ENCODE data around the gene ERC1.
"Not testable (repeated sequence)": the region's sequence is repeated elsewhere in the genome, so short reads cannot be mapped to it uniquely, and the experiment has no call there.

Gene ERC1

DNA sequence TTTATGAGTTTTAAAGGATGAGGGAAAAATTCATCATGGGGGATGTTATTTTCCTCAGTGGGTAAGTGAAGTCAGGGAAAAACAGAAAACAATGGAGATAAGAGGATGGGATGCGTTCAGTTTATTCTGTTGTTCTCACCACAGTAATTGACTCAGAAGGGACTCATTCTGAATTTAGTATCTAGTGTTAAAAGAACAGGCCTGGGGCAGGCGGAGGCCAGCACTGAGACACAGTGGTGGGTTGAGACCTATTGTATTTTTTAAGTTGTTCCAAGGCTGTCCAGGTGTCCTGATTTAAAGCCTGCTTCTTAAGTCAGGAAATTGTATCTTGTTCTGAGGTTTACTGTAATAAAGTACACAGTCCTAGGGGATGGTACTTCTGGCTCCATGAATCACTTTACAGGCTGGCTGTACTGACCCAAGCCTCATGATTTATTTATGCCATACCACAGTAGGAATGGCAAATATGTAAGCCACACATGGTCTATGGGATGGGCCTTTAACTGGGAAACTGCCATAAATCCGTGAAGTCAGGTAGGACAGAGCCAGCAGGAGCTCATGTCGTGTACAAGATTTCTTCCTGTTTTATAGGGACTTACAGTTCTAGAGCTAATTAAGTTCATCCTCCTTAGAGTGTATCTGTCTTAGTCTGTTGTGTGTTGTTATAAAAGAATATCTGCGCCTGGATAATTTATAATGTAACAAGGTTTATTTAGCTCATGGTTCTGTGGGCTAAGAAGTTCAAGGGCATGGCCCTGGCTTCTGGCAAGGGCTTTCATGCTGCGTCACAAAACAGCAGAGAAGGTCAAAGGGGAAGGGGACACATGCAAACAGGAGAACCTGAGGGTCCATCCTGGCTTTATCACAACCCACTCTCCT is 359.3 kb downstream of the ERC1 start:
- DNase-seq: no peak

DNA sequence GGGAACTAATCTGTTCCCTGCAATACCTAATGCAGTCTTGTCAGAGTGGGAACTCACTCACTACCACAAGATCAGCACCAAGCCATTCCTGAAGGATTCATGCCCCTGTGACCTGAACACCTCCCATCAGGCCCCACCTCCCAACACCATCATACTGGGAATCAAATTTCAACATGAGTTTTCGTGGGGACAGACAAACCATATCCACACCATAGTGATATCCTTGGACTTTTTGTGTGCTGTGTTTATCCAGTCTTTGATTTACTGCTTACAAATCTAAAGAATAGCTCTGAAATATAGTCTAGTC is 359.9 kb downstream of the ERC1 start:
- DNase-seq: no peak

DNA sequence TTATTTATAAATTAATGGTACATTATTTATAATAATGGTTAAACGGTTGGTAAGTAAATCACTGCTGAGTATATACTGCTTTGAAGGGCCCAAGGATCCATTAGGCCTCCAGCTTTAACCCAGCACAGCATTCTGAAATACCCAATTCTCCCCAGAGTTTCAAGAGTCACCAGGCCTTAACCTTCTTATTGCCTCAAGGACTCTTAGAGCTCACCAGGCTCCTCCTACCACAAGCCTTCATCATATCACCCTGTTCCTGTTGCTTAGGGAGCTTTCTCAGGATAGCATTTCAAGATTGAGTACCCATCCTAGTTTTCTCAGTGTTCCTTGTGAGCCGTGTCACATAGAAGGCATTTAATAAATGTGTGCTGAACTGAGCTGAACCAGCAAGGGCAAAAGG is 360.9 kb downstream of the ERC1 start:
- DNase-seq: no peak

DNA sequence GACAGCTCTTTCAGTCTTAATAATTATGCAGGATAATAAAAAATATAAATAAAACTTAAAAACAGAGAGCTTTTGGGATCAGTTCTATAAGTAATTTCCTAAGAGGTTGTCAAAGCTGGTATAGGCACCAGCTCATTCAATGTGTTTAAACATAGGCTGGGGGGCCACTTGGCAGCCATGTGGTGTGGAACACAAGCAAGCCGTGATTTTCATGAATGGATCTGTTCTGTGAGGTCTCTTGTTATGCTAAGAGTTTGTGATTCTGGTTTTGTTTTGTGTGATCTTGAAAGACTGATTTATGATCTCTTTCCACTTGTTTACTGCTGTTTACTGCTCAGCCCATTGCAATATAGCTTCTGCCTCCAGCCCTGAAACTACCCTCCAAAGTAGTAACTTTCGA is 362.4 kb downstream of the ERC1 start:
- DNase-seq: no peak

DNA sequence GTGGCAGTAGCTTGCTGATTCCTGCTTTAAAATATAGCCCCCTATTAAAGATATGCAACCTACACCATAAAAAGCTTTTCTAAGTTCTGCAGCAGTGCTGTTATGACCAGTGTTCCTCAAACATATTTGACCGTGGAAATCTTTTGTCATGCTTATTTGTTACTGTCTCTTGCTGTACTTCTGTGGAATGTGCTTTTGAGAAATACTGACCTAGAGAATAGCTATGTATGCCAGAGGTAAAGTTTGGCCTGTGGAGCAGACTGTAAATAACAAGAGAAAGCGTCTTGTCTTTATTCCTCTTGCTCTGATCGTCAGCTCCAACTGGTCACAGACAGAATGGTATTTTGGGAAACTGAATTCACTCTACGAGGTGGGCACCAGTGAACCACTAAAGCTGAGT is 364.4 kb downstream of the ERC1 start:
- DNase-seq: no peak

DNA sequence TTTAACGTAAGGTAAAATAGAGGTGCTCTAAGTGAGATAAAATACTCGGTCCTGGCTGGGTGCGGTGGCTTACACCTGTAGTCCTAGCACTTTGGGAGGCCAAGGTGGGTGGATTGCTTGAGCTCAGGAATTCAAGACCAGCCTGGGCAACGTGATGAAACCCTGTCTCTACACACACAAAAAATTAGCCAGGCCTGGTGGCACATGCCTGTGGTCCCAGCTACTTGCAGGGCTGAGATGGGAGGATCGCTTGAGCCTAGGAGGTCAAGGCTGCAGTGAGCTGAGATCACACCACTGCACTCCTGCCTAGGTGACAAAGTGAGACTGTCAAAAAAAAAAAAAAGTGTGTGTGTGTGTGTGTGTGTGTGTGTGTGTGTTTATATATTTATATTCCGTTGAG is 364.8 kb downstream of the ERC1 start:
- DNase-seq: not testable (repeated sequence)

DNA sequence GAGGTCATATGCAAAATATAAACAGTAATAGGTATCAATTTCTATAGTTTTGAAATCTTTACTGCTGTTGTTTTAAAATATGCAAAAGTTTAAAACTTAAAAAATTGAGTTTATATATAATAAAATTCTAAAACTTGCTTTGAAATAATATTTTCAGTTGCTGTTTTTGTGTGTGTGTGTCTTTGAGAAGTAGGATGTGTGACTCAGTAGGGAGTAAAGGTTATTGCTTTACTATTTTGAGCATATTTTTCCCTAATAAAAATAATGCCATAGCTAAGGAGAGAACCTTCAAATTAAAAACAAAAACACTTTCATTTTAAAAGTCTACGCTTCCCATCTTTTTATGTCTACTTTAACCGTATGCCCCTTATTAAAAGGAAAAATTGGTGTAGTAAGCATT is 365.3 kb downstream of the ERC1 start:
- no peak for DNase-seq

DNA sequence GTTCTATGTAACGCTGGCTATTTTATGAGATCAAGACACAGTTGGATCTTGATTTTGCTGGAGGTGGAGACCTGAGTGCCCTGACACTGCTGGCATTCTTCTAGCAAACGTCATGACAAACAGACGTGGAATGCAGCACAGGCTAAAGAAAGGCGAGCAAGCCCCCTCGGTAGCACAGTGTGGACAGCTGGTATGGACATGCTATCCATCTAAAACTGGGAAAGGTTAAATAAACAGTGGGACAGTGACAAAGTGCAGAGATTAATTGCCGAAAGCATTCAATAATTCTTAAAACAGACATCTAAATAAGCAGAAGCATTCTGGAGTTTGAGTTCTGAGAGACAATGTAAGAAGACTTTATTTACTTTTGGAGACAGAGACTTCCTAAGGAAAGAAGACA is 366.1 kb downstream of the ERC1 start:
- DNase-seq: no peak

DNA sequence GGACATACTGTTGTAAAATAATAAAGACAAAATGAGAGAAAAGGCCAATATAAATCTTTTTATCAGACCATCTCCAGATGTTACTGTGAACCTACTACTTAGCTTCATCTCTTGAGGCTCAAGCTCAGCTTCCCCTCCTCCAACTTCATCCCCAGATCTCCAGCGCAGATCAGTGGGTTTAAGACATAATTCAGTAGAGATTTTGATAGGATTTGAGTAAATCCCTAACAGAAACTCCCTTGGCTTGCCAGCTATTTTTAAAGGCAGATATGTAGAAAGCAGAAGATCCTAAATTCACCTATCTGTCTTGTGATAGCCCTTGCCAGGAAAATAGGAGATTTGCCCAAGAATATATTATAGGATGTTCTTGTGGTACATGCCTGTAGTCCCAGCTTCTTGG is 366.7 kb downstream of the ERC1 start:
- no peak for DNase-seq

DNA sequence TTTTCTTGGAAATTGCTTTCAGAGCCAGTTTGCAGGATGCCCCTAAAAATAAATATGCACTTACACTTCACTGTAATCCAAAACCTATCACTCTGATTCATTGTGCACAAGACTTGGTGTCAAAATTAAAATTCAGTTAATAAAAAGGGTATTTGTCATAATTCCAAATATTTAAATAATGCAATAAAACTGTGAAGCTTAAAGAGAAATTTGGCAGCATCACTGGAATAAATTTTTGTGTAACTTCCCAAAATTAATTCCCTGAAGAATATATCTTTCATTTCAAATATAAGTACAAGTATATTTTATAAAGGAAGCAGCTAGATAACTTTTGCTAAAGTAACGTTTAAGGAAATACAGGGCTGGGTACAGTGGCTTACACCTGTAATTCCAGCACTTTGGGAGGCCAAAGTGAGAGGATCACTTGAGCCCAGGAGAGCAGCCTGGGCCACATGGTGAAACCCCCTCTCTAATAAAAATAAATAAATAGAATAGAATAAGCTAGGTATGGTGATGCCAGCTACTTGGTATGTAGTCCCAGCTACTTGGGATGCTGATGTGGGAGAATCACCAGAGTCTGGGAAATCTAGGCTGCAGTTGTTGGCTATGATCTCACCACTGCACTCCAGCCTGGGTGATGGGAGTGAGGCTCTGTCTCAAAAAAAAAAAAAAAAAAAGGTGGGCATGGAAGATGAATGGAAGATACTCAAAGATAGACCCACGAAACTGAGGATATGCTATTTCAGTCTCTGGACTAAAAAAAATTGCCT is 369.6 kb downstream of the ERC1 start:
- DNase-seq: no peak

DNA sequence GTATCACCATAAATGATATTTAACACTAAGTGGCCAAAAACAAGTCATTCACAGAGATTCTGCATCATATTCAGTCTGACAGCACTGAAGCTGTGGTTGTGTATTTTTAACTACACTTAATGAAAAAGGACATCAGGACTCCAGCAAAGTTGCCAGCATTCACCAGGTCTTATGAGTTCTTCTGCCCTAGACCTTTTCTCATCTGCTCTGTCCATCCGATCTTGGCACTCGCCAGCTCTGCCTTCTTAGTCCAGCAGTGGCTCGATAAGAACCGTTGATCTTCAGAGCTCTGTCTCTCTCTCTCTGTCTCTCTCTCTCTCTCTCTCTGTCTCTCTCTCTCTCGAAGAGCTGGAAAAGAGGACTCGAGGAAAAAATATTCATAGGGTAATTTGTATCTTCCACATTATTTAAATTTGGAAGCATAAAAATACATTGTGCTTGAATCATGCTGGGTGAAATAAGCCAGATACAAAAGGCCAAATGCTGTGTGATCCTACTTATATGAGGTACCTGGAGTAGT is 371.2 kb downstream of the ERC1 start:
- DNase-seq: no peak

DNA sequence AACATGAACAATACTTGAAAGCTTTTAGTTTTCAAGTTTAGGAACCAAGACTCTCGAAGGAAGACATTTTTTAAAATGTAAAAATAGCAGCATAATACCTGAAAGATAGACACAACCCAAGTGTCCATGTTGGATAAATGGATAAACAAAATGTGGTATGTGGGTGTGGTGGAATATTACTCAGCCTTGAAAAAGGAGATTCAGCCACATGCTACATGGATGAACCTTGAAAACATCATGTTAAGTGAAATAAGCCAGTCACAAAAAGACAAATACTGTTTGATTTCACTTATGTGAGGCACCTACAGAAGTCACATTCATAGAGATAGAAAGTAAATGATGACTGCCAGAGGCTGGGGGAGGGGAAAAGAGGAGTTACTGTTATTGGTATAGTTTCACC is 374.7 kb downstream of the ERC1 start:
- DNase-seq: no peak

DNA sequence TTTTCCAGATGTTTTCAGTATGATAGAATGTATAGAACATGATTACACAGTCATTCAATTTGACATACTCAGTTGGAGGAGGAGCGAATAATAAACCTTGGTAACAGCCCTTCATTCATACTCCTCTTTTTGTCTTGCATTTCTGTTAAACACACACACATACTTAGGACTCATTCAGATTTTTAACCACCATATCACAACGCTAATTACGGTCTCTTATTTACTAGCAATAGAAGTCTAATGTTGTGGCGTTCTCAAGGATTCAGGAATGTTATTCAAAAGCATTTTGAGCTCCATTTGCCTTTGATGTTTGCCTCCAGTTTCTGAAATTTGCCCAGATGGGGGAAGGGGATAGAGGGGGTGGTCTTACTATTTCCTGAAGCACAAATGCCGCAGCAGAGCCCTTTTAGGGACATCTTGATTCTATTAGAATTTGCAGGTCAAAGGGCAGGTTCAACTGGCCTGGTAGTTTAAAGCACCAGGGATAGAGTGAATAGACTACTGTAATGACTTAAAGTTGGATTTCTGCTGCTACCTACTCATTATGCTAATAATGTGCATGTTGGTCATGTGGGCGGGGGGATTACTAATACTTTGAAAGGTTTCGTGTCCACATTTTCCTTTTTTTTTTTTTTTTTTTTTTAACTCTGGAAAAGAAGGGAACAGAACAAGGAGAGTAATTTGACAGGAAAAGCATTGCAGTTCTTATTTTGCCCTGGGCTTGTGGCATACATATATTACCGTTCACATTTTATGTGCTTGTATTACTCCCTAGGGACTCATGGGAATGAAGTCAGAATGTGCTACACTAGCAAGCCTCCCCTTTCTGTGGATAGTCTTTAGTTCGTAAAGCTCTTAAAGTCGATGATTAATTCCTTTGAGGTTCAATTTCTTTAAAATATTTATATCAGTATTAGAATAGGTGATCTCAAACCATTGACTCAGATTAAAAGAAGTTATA is 376.6 kb downstream of the ERC1 start:
- no peak for DNase-seq

DNA sequence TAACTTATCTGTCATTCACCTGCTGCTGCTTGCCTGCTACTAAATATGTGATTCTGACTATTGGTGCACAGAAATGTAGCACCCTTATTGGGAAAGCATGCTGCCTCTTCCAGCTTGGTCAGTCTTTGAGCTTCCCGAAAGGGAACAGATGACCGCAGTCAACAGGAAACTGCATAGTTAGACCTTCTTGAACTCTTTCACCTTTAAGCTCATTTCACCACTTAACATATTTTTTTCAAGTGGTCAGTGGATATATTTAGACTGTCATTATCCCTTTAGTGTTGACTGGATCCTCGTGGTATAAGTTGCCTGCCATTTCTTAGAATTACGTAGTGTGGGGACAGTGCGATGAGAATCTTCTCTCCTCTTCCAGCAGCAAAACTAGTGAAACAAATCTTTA is 378.4 kb downstream of the ERC1 start:
- DNase-seq: no peak

DNA sequence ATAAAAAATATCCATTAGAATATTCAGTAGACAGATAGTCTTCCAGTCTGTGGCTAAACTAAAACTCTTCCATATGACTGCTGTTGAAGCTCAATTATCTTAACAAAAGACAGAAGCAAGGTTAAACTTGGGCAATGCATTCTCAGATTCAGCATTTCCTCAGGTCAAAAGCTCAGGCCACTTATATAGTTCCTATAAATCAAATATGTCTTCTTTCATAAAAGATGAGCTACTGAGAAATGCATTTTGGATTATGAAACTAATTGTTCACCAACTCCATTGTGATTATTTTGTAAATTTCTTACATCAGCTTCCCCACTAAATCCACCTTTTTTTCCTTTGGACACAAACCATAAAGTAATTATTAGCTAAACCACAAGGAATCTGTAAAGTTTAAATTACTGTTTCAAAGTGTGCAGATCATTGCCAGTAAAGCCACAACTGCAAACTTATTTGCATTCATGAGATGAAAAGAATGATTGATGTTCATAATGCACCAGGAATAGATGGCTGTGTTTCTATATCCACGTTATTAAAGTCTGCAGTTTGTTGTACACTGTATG is 379.0 kb downstream of the ERC1 start:
- no peak for DNase-seq

DNA sequence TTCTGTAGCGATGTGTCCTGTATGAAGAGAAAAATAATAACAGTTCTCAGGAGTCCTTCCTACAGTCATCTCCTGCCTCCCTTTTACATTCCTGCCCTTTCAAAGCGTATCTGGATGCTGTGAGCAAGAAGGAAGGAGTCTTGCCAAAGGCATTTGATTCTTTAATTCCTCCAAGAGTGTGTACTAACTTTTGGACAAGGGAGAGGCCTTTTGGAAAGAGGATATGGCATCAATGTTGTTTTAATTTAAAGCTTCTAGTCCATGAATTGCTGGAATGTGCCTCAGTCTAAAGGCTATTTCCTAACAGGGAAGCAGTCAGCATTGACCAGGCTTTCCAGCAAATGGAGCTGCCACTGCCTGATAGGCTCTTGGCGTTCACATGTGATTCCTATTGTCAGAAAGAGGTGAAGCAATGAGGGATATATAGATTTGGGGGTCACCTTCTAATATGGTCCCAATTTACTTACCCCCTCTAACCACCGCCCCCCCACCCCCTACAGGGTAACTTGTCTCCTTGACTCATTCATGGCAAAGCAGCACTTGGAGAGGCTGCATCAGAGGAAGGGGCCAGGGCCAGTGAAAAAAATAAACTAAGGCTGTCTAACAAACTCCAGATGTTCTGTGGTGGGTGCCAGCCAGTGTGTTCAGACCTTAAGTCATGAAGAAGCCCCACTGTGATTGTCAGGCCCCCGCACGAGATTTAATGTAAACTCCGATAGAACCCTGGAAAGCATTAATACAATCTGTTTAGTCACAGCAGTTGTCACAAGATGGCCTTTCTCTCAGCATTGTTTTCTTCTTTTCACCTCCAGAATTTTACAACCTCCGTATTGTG is 383.1 kb downstream of the ERC1 start:
- DNase-seq: no peak

DNA sequence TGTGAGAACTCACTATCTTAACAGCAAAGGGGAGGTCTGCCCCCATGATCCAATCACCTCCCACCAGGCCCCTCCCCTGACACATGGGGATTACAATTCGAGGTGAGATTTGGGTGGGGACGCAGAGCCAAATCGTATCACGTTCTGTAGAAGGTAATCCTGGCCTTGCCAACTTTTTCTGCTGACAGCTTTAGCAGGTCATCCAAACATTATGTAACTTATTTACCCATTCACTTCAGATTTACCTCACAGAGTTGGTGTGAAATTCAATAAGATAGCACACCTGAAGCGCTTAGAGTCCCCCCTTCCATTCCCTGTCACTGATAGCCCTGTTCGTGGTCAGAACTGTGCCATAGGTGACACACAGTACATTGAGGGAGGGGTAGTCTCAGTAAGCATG is 384.3 kb downstream of the ERC1 start:
- DNase-seq: no peak

DNA sequence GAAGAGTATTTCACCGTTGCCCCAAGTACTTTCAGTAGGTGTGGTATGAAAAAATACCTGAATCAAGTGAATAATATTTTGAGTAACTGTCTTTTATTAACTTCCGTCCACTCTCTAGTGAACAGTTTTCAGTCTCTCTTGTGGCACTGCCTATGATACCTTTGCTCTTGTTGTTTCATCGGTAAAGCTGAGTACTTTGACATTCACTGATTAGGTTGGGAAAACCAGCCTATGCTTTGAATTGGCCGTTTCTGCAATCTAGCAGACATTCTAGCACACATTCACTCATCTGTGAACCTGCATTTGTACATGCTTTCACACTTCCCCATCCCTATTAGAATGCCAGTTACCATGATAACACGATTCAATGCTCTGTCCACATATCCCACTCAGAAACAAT is 386.1 kb downstream of the ERC1 start:
- DNase-seq: no peak

DNA sequence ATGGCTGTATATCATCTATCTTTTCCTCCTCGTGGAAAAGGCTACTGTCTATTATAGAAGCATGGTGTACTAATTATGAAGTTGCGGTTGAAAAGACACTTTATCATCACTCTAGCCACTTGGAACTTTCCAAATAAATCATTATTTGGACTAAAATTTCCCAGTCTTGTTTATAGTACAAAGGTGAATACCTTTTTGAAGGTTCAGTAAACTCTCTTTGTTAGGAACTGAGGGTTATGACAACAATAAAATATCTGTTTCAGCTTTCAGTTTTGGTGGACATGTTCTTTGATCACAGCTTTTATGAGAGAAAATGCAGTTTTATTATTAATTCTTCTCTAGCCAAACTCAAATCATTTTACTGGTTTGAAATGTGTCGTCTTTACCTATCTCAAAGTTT is 386.7 kb downstream of the ERC1 start:
- DNase-seq: no peak

DNA sequence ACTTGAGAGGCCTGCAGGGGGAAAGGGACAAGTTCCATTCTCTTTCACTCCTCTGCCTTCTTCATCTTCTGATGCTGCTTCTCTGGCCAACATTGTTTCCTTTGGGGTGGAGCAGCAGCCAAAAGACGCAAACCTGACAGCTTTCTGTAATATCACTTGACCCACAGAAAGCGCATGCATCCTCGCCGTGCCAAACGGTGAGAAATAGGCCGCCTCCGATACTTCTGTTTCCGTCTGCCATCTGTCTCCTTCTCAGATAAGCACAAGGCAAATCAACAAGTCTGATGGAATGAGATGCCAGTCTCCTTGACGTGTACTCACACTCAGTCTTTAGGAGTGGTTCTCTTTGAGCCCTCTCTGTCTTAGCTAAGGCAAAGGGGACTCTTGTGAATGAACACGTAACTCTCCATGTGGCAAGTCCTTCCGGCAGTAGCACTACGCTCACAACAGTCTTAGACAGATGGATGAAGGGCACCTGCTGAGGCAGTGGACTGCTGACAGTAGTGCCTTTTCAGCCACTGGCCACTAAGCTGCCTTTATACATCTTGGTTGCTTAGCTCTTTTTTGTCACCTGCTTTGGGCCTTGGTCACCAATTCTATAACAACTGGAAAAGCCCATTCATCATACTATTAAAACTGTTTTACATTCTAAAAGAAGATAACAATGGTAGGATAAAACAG is 389.3 kb downstream of the ERC1 start:
- peak in 1 of 51 donors; percentile 9 for DNase-seq

Measured in hypothalamus (tissue), 51 donors.